Measurements from ENCODE around the gene CRBN.

Gene CRBN

GRCh38 chr3:3109407-3110298 is 69.8 kb downstream of the CRBN start:
- DNase-seq, result no peak

- no peak for DNase-seq
Measured at GRCh38 chr3:3107858-3108257, 71.6 kb downstream of the CRBN start.

- no peak for DNase-seq
Measured at GRCh38 chr3:3107181-3107580, 72.3 kb downstream of the CRBN start.

- no peak for DNase-seq
Measured at GRCh38 chr3:3105815-3106214, 73.7 kb downstream of the CRBN start.

- no peak for DNase-seq
Measured at GRCh38 chr3:3105246-3105645, 74.2 kb downstream of the CRBN start.

- DNase-seq, result no peak
Measured at GRCh38 chr3:3102751-3103150, 76.7 kb downstream of the CRBN start.

GRCh38 chr3:3101660-3102458 is 77.6 kb downstream of the CRBN start:
- no peak for DNase-seq
